HG03095 (cell line): ENCODE measurements around the gene ALG14.

Experiments
- ATAC-seq: cut with Tn5 transposase; IDR thresholded peaks from one replicate; pipeline ENCODE4 v1.9.1; 2021; ENCODE audit warnings: moderate library complexity; ENCODE audit not compliant: unreplicated experiment

ALG14 gene

DNA sequence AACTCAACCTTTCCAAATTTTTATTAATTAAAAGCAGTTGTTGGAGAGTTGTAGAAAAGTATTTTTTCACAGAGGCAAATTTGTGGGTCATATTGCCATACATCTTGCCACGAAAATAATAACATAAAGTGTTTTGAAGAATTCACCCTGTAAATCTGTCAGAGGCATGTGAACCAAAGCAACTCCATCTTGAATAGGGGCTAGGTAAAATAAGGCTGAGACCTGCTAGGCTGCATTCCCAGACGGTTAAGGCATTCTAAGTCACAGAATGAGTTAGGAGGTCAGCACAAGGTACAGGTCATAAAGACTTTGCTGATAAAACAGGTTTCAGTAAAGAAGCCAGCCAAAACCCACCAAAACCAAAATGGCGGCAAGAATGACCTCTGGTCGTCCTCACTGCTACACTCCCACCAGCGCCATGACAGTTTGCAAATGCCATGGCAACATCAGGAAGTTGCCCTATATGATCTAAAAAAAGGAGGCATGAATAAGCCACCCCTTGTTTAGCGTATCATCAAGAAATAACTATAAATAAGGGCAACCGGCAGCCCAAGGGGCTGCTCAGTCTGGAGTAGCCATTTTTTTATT is 141.4 kb downstream of the ALG14 start:
- no peak for ATAC-seq

GRCh38 chr1:94929351-94930217 is 143.2 kb downstream of the ALG14 start:
- no peak for ATAC-seq

DNA sequence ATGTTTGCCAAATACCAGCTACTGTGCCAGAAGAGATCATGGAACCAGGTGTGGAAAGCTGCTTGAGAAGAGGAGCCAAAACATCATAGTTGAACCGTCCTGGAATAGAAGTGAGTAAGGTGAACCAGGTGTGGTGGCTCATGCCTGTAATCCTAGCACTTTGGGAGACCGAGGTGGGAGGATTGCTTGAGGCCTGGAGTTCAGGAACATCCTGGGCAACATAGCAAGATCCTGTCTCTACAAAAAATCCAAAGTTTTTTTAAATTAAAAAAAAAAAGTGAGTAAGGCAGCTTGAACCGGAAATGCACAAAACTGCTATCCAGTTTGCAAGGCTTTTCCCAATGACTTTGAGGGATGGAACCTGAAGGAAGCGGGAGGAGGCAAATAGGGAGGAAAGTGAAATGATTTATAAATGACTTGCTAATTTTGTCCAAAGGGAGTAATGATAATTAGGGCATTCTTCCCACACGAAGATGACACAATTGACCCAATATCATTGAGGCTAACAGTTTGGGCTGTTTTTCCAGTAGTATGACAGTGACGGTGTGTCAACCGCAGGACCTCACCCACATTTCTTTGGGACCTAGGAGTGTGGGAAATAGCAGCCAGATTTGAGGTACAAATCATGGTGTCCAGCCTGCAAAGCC is 144.3 kb downstream of the ALG14 start:
- ATAC-seq: no peak

GRCh38 chr1:94927405-94928175 is 145.2 kb downstream of the ALG14 start:
- ATAC-seq: no peak

GRCh38 chr1:94926915-94927404 is 145.8 kb downstream of the ALG14 start, which contains the start of gene CNN3:
Gene CNN3, minus strand, starts transcription at chr1:94927110. Its CDS starts 216 bp downstream, at chr1:94926894.
- ATAC-seq: peak; percentile 85

- ATAC-seq: peak; percentile 22
These were observed 146.4 kb downstream of the ALG14 start for GRCh38 chr1:94926126-94926914.

GRCh38 chr1:94925561-94926125 is 147.1 kb downstream of the ALG14 start:
- ATAC-seq: no peak

GRCh38 chr1:94925004-94925403 is 147.7 kb downstream of the ALG14 start:
- ATAC-seq: no peak
